Transverse colon (tissue), 4 donors: Measurements from ENCODE around the gene TSPAN17. TPM values are rescaled to one million over a fixed set of nuclear protein-coding genes. Genes with fewer than 3 reads are reported as not detected.
A peak's percentile ranks its signal among the peaks of the same experiment; 100 is the strongest.
"Not testable (repeated sequence)": the region's sequence is repeated elsewhere in the genome, so short reads cannot be mapped to it uniquely, and the experiment has no call there.

Source experiments
- DNase-seq: peaks from one replicate; pipeline ENCODE4 v3.0.0-alpha.2; 2019
- H3K27ac ChIP-seq, 4 donors: fragments of 200-600 bp; sonication (generic); 2 replicates each; pipeline ENCODE4 v1.5.1; 2016 to 2018; ENCODE audit warnings: inconsistent platforms in 4 of 4
- H3K27me3 ChIP-seq: fragments of 200-600 bp; sonication (generic); 2 replicates; pipeline ENCODE4 v1.5.1; 2017; ENCODE audit warnings: inconsistent platforms
- H3K36me3 ChIP-seq, 4 donors: fragments of 200-600 bp; sonication (generic); 2 replicates each; pipeline ENCODE4 v1.5.1; 2017 to 2019; ENCODE audit warnings: inconsistent platforms in 4 of 4
- H3K4me1 ChIP-seq, 4 donors: fragments of 200-600 bp; sonication (generic); 2 replicates each; pipeline ENCODE4 v1.5.1; 2017 to 2020; ENCODE audit warnings: inconsistent platforms in 4 of 4
- H3K4me3 ChIP-seq, 4 donors: fragments of 200-600 bp; sonication (generic); 1 replicate in 1 of 4; 2 replicates in 3 of 4; pipeline versions ENCODE4 v1.5.1 to v1.6.1; 2017 to 2019; ENCODE audit warnings: inconsistent platforms in 4 of 4
- H3K9me3 ChIP-seq, 2 donors: fragments of 200-600 bp; sonication (generic); 2 replicates each; pipeline ENCODE4 v1.5.1; 2017 to 2019; ENCODE audit warnings: inconsistent platforms in 2 of 2
- EP300 ChIP-seq: sonication (generic); formaldehyde crosslinking; IDR thresholded peaks from one replicate; pipeline ENCODE4 v1.6.1; 2017; ENCODE audit warnings: antibody characterized with exemption, low read depth
- POLR2A ChIP-seq: fragments of 450-650 bp; IDR thresholded peaks from one replicate; pipeline ENCODE4 v1.6.1; 2016; ENCODE audit warnings: antibody characterized with exemption, mild to moderate bottlenecking, moderate library complexity
- POLR2AphosphoS5 ChIP-seq, 3 donors: sonication (generic); formaldehyde crosslinking; IDR thresholded peaks; one replicate each; pipeline ENCODE4 v1.6.1; 2016; ENCODE audit warnings: antibody characterized with exemption in 3 of 3
- WGBS, 2 donors: methylation state at CpG; one replicate each; pipeline ENCODE4 v1.1.5; 2018; ENCODE audit warnings: low coverage in 1 of 2; 5-methylcytosine and 5-hydroxymethylcytosine counted together
- in situ Hi-C, 4 donors: fragments of 200-750 bp; cut with MboI; loops; one replicate each; pipeline versions ENCODE4 v1.15.0 to v1.15.1; 2017; ENCODE audit warnings: low sequenced_read_pairs in 3 of 4, low pct_ligation_motif_present in 1 of 4, low pct_unique_long_range_greater_than_20kb in 1 of 4
- intact Hi-C: fragments of 100-400 bp; cut with DNase I; formaldehyde crosslinking; loops from one replicate; pipeline ENCODE4 v1.15.1; 2023; ENCODE audit warnings: low total_unique reads
- total RNA-seq, 4 donors: library from RNA; depleted of rRNA; stranded (reverse); fragments of >200 nt; gene quantifications; one replicate each; pipeline ENCODE4 v1.1.0, GENCODE V29; 2016
- TF ChIP-seq, protein P1 (sequence below), 5 experiments: fragments of 200-600 bp in 3 of 5; fragments of 450-650 bp in 2 of 5; sonication (generic) in 3 of 5; IDR thresholded peaks; 1 replicate in 2 of 5; 2 replicates in 3 of 5; pipeline ENCODE4 v1.5.1; 2016 to 2017; ENCODE audit warnings: antibody characterized with exemption in 5 of 5, inconsistent platforms in 3 of 5, mild to moderate bottlenecking in 2 of 5, moderate library complexity in 1 of 5

The TSPAN17 gene, protein sequence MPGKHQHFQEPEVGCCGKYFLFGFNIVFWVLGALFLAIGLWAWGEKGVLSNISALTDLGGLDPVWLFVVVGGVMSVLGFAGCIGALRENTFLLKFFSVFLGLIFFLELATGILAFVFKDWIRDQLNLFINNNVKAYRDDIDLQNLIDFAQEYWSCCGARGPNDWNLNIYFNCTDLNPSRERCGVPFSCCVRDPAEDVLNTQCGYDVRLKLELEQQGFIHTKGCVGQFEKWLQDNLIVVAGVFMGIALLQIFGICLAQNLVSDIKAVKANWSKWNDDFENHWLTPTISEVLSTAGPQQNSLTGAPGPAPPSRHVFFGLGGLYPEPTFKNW
- total RNA-seq, result 100 to 1,000 TPM in 1 of 4 donors, 10 to 100 TPM in 3; 27.2 to 227 (median 36.1) TPM

DNA sequence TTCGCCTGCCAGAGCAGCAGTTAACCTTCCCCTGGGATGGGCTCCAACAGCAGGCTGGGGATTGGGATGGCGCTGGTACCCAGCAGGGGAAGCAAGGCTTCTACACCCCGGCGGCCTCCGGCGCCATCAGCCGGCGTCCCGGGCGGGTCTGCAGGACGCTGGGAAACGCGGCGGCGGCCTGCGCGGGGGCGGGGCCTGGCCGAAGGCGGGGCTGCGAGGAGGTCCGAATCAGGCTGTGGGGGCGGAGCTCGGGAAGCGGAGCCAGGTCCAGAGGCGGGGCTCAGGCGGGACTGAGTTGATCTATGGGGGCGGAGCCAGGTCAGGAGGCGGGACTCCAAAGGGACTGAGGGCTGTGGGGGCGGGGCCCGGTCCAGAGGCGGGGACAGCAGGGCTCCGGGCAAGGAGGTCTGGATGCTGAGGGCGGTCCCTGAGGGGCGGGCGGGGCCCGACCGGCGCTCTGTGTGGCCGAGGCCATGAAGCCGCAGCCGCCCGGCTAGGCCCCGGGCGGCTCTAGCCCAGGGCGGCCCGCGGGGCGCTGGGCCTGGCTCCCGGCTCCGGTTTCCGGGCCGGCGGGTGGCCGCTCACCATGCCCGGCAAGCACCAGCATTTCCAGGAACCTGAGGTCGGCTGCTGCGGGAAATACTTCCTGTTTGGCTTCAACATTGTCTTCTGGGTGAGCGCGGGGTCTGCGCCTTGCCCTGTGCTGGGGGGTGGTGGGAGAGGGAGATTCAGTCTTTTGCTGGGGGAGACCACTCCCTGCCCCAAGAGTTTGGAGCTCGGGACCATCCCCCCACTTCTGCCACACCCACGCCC, at the start of gene TSPAN17:
TSPAN17 (plus strand) TSS at position 455 of the 813 bp plus-strand sequence; CDS start at position 587, 132 bp downstream.
- Histone ChIP-seq H3K36me3 (no peaks in the 10 kb centered on the region), H3K4me1 (peaks cover 9 to 20% (median 17%) of the 10 kb centered on the region in 4 donors), H3K27me3 (no peaks in the 10 kb centered on the region), H3K9me3 (no peaks in the 10 kb centered on the region), H3K4me3 (peak within 1 kb of the TSS; percentile 47 to 89 (median 71)), H3K27ac (peak within 1 kb of the TSS; percentile 73 to 89 (median 85))
- DNase-seq, result peak; percentile 100
- in situ Hi-C loops, result no loop called here
- 0% methylated on average over 46 of the region's 63 CpGs; no CpG with 5 or more reads in 1 of the 2 donors for WGBS, 2 donors
- intact Hi-C loops, result no loop called here
- TF ChIP-seq POLR2A, result peak; percentile 47
- TF ChIP-seq EP300, result no peak
- TF ChIP-seq, protein P1, sequence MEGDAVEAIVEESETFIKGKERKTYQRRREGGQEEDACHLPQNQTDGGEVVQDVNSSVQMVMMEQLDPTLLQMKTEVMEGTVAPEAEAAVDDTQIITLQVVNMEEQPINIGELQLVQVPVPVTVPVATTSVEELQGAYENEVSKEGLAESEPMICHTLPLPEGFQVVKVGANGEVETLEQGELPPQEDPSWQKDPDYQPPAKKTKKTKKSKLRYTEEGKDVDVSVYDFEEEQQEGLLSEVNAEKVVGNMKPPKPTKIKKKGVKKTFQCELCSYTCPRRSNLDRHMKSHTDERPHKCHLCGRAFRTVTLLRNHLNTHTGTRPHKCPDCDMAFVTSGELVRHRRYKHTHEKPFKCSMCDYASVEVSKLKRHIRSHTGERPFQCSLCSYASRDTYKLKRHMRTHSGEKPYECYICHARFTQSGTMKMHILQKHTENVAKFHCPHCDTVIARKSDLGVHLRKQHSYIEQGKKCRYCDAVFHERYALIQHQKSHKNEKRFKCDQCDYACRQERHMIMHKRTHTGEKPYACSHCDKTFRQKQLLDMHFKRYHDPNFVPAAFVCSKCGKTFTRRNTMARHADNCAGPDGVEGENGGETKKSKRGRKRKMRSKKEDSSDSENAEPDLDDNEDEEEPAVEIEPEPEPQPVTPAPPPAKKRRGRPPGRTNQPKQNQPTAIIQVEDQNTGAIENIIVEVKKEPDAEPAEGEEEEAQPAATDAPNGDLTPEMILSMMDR (IDR thresholded peaks at IDR 0.05), result peak in 2 of 5 experiments; percentile 15
- peak; percentile 34 to 74 (median 59) for TF ChIP-seq POLR2AphosphoS5 (IDR thresholded peaks at IDR 0.05)

DNA sequence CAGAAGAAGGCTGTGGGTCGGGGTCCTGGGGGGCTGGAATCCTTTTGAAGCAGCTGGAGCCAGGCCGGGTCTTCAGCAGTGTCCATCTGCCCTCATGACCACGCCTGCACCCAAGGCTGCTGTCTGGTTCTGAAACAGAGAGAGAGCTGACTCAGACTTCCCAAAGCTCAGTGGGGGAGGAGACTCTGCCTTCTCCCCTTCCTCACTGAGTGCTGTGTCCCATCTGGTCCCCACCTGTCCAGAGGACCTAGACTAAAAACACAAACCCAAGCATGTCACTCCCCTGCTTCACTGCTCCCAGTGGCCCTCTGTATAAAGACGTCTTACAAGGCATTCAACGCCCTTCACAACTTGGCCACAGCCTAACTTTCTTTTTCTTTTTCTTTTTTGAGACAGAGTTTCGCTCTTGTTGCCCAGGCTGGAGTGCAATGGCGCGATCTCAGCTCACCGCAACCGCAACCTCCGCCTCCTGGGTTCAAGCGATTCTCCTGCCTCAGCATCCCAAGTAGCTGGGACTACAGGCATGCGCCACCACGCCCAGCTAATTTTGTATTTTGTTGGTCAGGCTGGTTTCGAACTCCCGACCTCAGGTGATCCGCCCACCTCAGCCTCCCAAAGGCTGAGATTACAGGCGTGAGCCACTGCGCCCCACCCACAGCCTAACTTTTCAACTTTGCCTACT, 47.4 kb upstream of the TSPAN17 start:
- DNase-seq, H3K9me3 ChIP-seq, H3K4me3 ChIP-seq, intact Hi-C loops, H3K27me3 ChIP-seq, H3K36me3 ChIP-seq, H3K27ac ChIP-seq: not testable (repeated sequence)
- peaks cover 3 to 12% (median 8%) of the 10 kb centered on the region in 4 donors for H3K4me1 ChIP-seq
- 86 to 93% methylated on average over 5 to 19 of the region's 19 CpGs for WGBS, 2 donors
- in situ Hi-C loops, result loop anchor here in 1 of 4 donors (25.0 kb wide), 1 partner anchor 188 kb away; the partner anchor contains the start of gene CLTB

DNA sequence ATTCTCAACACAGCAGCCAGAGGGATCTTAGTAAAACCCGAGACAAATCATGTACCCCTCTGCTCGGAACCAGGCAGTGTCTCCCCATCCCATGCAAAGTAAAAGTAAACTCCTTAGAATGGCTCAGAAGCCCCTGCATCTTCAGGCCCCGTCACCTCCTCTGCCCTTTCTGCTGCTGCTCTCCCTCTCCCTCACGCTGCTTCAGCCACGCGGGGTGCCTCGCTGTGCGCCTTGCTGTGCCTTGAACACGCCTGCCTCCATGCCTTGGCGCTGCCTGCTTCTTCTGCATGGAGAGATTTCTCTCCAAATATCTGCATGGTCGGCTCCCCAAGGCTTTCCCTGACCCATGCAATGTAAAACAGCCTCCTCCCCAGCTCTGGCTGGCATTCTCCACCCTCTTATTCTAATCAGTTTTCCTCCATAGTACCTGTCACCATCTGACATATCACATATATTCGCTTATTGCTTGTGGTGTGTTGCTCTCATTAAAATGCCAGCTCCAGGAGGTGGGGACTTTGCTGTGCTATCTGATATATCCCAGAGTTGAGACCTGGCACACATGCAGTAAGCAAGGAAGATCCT, 45.3 kb upstream of the TSPAN17 start:
- no peak overlapping the region for H3K4me3 ChIP-seq
- intact Hi-C loops (no loop called here), in situ Hi-C loops (no loop called here)
- no peak for DNase-seq
- peaks cover 0 to 5% (median 2%) of the 10 kb centered on the region in 4 donors for H3K4me1 ChIP-seq
- H3K27ac ChIP-seq, result no peak overlapping the region
- TF ChIP-seq, protein P1 (IDR thresholded peaks at IDR 0.05), result no peak
- TF ChIP-seq POLR2A (no peak), POLR2AphosphoS5 (IDR thresholded peaks at IDR 0.05) (no peak), EP300 (no peak)
- no peaks in the 10 kb centered on the region for H3K9me3 ChIP-seq
- WGBS, 2 donors, result 80 to 84% methylated on average over 1 to 12 of the region's 12 CpGs
- peaks cover 8% of the 10 kb centered on the region for H3K27me3 ChIP-seq
- H3K36me3 ChIP-seq, result no peaks in the 10 kb centered on the region

DNA sequence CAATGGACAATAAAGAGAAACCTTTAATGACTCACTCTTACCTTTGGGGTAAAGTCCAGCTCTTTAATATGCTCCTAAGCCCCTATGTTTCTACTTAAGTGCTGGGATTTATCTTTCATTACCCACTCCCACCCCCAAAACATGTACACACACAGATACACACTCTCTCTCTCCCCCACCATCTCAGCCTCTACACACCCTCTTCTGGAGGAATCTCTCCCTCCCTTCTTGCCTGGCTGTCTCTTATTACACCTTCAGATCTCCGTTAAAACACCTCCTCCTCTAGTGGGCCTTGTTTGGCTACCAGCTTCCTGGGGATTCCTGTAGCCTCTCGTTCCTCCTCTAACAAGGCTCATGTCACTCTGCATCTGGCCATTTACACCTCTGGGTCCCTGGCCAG, 44.2 kb upstream of the TSPAN17 start:
- H3K27me3 ChIP-seq, result peaks cover 3% of the 10 kb centered on the region
- no peaks in the 10 kb centered on the region for H3K9me3 ChIP-seq
- no peak overlapping the region for H3K27ac ChIP-seq
- no peaks in the 10 kb centered on the region for H3K4me1 ChIP-seq
- intact Hi-C loops (no loop called here), in situ Hi-C loops (no loop called here)
- 23% methylated on average over 2 of the region's 2 CpGs; no CpG with 5 or more reads in 1 of the 2 donors for WGBS, 2 donors
- TF ChIP-seq, protein P1 (IDR thresholded peaks at IDR 0.05), result no peak
- TF ChIP-seq POLR2A (no peak), POLR2AphosphoS5 (IDR thresholded peaks at IDR 0.05) (no peak), EP300 (no peak)
- DNase-seq, result no peak
- H3K4me3 ChIP-seq, result no peak overlapping the region
- H3K36me3 ChIP-seq, result no peaks in the 10 kb centered on the region
